Ovary (tissue), 9 donors: ENCODE data around the gene LRRC8E. TPM values are rescaled to one million over a fixed set of nuclear protein-coding genes. Genes with fewer than 3 reads are reported as not detected.

Experiments
- DNase-seq, 5 donors: peaks; one replicate each; pipeline ENCODE4 v3.0.0-alpha.2; 2019 to 2020
- H3K27ac ChIP-seq, 2 donors: fragments of 200-600 bp; one replicate each; pipeline versions ENCODE4 v1.5.1 to v1.8.0; 2019 to 2022
- H3K27me3 ChIP-seq: fragments of 200-600 bp; one replicate; pipeline ENCODE4 v1.8.0; 2022
- H3K36me3 ChIP-seq: fragments of 200-600 bp; sonication (generic); one replicate; pipeline ENCODE4 v1.5.1; 2019
- H3K4me1 ChIP-seq: one replicate; pipeline ENCODE4 v1.8.1; 2013; ENCODE audit warnings: mild to moderate bottlenecking, moderate library complexity; ENCODE audit not compliant: insufficient read depth
- H3K4me3 ChIP-seq: fragments of 200-600 bp; sonication (generic); one replicate; pipeline ENCODE4 v1.5.1; 2017
- H3K9me3 ChIP-seq, 2 donors: fragments of 200-600 bp in 1 of 2; sonication (generic) in 1 of 2; one replicate each; pipeline versions ENCODE4 v1.5.1 to v1.8.1; 2013 to 2019; ENCODE audit warnings: mild to moderate bottlenecking in 1 of 2, moderate library complexity in 1 of 2
- EP300 ChIP-seq: sonication (generic); formaldehyde crosslinking; IDR thresholded peaks from one replicate; pipeline ENCODE4 v1.6.1; 2017; ENCODE audit warnings: antibody characterized with exemption
- POLR2A ChIP-seq: fragments of 450-650 bp; IDR thresholded peaks from one replicate; pipeline ENCODE4 v1.6.1; 2017; ENCODE audit warnings: antibody characterized with exemption, mild to moderate bottlenecking, moderate library complexity
- WGBS, 3 donors: extraction: QIAGEN DNeasy Blood & Tissue Kit in 1 of 3; methylation state at CpG; one replicate each; pipeline versions ENCODE4 v1.1.5 to v1.1.7; 2013 to 2017; 5-methylcytosine and 5-hydroxymethylcytosine counted together
- intact Hi-C, 4 donors: fragments of 100-400 bp; cut with DNase I; formaldehyde crosslinking; loops; one replicate each; pipeline versions ENCODE4 v1.11.0 to v1.15.1; 2022 to 2023
- polyA plus RNA-seq, 2 donors: library from polyadenylated mRNA; stranded (reverse); fragments of 200-250 nt in 1 of 2; fragments of 350-450 nt in 1 of 2; fragmentation: Illumina TruSeq in 1 of 2; extraction: RNeasy Lipid Tissue Mini Kit (QIAGEN cat#74804) in 1 of 2; gene quantifications; one replicate each; pipeline ENCODE4 v1.2.3, GENCODE V29; 2013 to 2014
- total RNA-seq, 7 donors: library from RNA; depleted of rRNA in 2 of 7; stranded (reverse); fragments of >200 nt in 2 of 7; fragmentation: NEBNext Ultra II Directional in 3 of 7; extraction: Animal tissue kit (Norgen Biotek cat#: 25700) in 3 of 7; gene quantifications; one replicate each; pipeline versions ENCODE4 v1.1.0 to v1.2.4, GENCODE V29; 2016 to 2023
- TF ChIP-seq, protein P1 (sequence below), 3 donors: fragments of 450-650 bp in 2 of 3; fragments of 200-600 bp in 1 of 3; IDR thresholded peaks; one replicate each; pipeline versions ENCODE4 v1.5.1 to v1.8.0; 2016 to 2022; ENCODE audit warnings: antibody characterized with exemption in 3 of 3, mild to moderate bottlenecking in 1 of 3
- donor health status: DM: no; HTN: no; CAD: no; lungs with moderate emphysema.
- donor health status: DM: no; HTN: no; CAD: no.
- donor health status: Bipolar disorder and iron deficiency.
- donor health status: DM: yes; HTN: yes; CAD: no.
- donor health status: DM: no; HTN: no; CAD: no.
- donor health status: DM: yes; HTN: yes; CAD: no.

Gene LRRC8E
- total and polyA plus RNA-seq, 9 donors, result 0.10 to 2.1 (median 0.72) TPM; not detected in 2

DNA sequence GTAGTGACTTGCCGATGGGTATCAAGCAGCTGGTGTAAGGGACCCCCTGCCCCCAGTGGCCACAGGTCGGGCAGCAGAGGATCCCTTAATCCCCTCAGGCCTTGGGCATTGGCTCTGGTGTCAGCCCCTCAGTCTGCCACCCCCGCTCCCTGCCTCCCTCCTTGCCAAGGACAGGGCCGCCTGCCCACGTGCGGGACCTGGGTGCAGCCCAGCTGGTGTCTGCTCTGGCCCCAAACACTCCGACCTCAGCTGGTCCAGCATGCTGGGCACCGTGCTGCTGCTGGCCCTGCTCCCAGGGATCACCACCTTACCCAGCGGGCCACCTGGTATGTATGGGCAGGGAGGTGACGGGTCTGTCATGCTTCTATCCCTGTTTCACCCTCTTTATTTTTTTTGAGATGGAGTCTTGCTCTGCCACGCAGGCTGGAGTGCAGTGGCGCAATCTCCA is 26.3 kb downstream of the LRRC8E start, which contains the start of gene TGFBR3L:
Gene TGFBR3L (plus strand): TSS at position 233 of the 448 bp plus-strand sequence.
- peak in 3 of 5 donors; percentile 29 to 40 (median 32) for DNase-seq
- WGBS, 3 donors, result 39 to 58% (median 56%) methylated on average over 12 of the region's 12 CpGs

DNA sequence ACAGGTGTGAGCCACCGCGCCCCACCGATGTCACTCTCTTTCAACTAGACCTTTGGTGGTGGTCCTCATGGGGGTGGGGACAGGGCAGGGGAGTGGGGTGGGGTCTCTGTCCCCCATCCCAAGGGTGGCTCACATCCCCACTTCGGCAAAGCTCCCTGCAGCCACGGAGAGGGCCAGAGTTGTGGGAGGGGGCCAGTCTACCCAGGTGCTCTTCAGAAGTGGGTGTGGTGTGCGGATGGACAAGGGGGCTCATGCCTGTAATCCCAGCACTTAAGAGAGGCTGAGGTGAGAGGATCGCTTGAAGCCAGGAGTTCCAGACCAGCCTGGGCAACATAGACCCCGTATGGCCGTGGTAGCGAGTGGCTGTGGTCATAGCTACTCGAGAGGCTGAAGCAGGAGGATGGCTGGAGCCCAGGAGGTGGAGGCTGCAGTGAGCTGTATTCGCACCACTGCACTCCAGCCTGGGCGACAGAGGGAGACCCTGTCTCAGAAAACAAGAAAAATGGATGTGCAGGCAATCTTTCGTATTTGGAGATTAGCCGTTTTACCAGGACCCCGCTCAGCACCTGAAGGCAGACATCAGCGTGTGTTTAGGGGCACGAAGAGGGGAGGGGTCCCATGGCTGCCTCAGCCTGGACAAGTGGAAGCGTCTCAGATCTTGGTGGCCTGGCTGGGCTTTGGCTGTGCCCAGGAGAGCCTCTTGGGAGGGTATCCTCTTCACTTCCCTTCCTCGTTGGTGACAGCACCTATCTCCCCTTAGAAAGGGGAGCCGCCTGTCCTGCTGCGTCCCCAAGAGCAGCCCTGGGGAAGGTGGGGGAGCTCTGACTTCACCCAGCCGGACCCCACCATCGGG is 27.2 kb downstream of the LRRC8E start:
- Histone ChIP-seq H3K4me1 (peaks cover 6% of the 10 kb centered on the region), H3K27ac (no peak overlapping the region), H3K36me3 (no peaks in the 10 kb centered on the region), H3K9me3 (no peaks in the 10 kb centered on the region), H3K4me3 (no peak overlapping the region), H3K27me3 (peaks cover 6% of the 10 kb centered on the region)
- peak in 2 of 5 donors; percentile 24 to 40 for DNase-seq
- 32 to 42% (median 38%) methylated on average over 23 to 24 of the region's 24 CpGs for WGBS, 3 donors
- intact Hi-C loops, result no loop called here
- TF ChIP-seq, protein P1, sequence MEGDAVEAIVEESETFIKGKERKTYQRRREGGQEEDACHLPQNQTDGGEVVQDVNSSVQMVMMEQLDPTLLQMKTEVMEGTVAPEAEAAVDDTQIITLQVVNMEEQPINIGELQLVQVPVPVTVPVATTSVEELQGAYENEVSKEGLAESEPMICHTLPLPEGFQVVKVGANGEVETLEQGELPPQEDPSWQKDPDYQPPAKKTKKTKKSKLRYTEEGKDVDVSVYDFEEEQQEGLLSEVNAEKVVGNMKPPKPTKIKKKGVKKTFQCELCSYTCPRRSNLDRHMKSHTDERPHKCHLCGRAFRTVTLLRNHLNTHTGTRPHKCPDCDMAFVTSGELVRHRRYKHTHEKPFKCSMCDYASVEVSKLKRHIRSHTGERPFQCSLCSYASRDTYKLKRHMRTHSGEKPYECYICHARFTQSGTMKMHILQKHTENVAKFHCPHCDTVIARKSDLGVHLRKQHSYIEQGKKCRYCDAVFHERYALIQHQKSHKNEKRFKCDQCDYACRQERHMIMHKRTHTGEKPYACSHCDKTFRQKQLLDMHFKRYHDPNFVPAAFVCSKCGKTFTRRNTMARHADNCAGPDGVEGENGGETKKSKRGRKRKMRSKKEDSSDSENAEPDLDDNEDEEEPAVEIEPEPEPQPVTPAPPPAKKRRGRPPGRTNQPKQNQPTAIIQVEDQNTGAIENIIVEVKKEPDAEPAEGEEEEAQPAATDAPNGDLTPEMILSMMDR (IDR thresholded peaks at IDR 0.05), result no peak
- TF ChIP-seq EP300 (no peak), POLR2A (no peak)

More for the DNA sequence above, 26.3 kb downstream of the LRRC8E start, which contains the start of gene TGFBR3L:
- H3K36me3 ChIP-seq, result no peaks in the 10 kb centered on the region
- intact Hi-C loops, result no loop called here
- peaks cover 6% of the 10 kb centered on the region for H3K27me3 ChIP-seq
- H3K9me3 ChIP-seq, result no peaks in the 10 kb centered on the region
- H3K4me1 ChIP-seq, result peaks cover 6% of the 10 kb centered on the region
- no peak within 1 kb of the TSS for H3K4me3 ChIP-seq
- no peak within 1 kb of the TSS for H3K27ac ChIP-seq
- TF ChIP-seq EP300 (no peak), POLR2A (no peak)
- TF ChIP-seq, protein P1 (IDR thresholded peaks at IDR 0.05), result no peak

DNA sequence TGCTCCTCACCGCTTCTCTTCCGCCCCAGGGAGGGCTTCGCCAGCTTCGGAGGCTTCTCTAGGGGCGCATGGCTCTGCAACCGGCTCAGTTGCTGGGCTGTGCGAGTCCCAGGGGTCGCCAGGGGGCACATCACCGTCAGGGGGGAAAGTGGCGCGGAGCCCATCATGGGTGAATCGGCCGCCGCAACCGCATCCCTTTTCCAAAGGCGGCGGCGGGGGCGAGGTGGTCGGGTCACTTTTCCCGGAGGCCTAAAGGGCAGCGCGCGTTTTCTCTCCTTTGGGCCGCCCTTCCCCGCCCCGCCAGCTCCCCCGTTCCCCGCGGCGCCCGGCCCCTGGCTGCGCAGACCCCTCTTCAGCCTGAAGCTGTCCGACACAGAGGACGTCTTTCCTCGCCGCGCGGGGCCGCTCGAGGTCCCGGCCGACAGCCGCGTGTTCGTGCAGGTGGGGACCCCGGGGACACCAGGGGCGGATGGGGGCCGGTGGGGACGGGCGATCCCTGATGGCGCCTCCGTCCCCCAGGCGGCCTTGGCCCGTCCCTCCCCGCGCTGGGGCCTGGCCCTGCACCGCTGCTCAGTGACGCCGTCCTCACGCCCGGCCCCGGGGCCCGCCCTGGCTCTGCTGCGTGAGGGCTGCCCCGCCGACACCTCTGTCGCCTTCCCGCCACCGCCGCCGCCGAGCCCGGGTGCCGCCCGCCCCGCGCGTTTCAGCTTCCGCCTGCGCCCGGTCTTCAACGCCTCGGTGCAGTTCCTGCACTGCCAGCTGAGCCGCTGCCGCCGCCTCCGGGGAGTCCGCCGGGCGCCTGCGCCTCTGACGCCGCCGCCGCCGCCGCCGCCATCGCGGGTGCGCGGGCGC is 28.0 kb downstream of the LRRC8E start:
- TF ChIP-seq POLR2A, result no peak
- no peak for TF ChIP-seq EP300
- TF ChIP-seq, protein P1 (IDR thresholded peaks at IDR 0.05), result no peak
- peak in 3 of 5 donors; percentile 23 to 46 (median 31) for DNase-seq
- no peak overlapping the region for H3K27ac ChIP-seq

DNA sequence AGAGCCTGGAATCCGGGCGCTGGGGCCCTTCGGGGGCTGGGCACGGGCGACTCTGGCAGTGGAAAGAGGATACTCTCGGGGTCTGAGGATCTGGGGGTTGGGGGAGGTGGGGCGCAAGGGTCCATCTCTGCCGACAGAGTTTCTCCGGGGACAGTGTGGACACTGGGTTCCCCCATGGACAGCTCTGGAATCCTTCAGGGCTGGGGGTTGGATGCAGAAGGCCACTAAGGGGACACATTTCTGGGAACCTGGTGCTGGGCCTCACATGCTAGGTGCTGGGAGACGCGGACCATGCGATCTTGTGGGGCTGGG is 28.6 kb downstream of the LRRC8E start:
- Histone ChIP-seq H3K27ac (no peak overlapping the region), H3K4me3 (peak overlapping the region; percentile 26)
- no peak for DNase-seq

More for the DNA sequence above, 28.0 kb downstream of the LRRC8E start:
- Histone ChIP-seq H3K36me3 (no peaks in the 10 kb centered on the region), H3K4me3 (peak overlapping the region; percentile 17), H3K27me3 (peaks cover 6% of the 10 kb centered on the region), H3K4me1 (peaks cover 11% of the 10 kb centered on the region), H3K9me3 (no peaks in the 10 kb centered on the region)
- intact Hi-C loops, result no loop called here
- WGBS, 3 donors, result 0 to 1% (median 1%) methylated on average over 58 to 104 of the region's 104 CpGs

More for the DNA sequence above, 28.6 kb downstream of the LRRC8E start:
- Histone ChIP-seq H3K36me3 (no peaks in the 10 kb centered on the region), H3K27me3 (peaks cover 6% of the 10 kb centered on the region), H3K4me1 (peaks cover 17% of the 10 kb centered on the region), H3K9me3 (no peaks in the 10 kb centered on the region)
- intact Hi-C loops, result no loop called here
- 11 to 17% (median 12%) methylated on average over 11 to 12 of the region's 12 CpGs for WGBS, 3 donors
- TF ChIP-seq, protein P1 (IDR thresholded peaks at IDR 0.05), result no peak
- TF ChIP-seq EP300, result no peak
- no peak for TF ChIP-seq POLR2A
